ENCODE measurements around the gene ADAM23.

GRCh38 chr2:206431439-206431838 lies 11.9 kb upstream of the ADAM23 start:
- TF ChIP-seq CTCF (IDR thresholded peaks at IDR 0.05) (no peak), POLR2A (IDR thresholded peaks at IDR 0.05) (no peak)

Data from body of pancreas (tissue), 4 donors.